Measurements from ENCODE around the gene C20orf204.

Gene C20orf204

DNA sequence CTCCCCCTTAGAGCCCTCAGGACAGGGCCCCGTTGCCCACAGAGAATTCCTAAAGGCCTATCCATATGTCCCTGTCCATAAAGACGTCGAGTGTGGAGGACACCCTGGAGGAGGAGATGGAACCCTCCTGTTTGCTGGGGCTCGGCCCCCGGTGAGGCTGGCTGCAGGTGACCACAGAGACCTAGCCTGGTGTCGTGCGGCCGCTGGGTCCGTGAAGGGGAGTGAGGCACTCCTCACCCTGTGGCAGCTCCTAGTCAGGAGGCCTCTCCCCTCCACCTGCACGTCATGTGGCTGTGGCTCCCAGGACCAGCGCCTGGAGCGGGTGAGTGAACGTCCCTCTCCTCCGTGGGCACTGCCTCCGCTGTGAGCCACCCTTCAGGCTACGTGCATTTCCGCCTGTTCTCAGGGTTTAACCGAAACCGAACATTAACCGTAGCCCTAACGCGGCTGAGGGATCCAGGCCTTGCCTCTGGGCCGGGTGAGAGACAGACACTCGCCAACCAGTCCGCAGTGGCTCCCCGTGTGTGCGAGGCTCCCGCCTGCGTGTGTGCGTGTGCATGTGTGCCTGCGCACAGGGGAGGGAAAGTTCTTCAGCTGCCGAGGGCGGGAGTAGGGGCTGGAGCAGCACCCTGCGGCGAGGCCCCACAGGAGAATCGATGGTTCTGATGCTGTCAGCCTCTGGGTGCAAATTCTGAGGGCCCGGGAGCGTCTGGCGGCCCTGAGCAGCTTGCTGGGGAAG is 21.1 kb downstream of the C20orf204 start:
- DNase-seq: no peak

DNA sequence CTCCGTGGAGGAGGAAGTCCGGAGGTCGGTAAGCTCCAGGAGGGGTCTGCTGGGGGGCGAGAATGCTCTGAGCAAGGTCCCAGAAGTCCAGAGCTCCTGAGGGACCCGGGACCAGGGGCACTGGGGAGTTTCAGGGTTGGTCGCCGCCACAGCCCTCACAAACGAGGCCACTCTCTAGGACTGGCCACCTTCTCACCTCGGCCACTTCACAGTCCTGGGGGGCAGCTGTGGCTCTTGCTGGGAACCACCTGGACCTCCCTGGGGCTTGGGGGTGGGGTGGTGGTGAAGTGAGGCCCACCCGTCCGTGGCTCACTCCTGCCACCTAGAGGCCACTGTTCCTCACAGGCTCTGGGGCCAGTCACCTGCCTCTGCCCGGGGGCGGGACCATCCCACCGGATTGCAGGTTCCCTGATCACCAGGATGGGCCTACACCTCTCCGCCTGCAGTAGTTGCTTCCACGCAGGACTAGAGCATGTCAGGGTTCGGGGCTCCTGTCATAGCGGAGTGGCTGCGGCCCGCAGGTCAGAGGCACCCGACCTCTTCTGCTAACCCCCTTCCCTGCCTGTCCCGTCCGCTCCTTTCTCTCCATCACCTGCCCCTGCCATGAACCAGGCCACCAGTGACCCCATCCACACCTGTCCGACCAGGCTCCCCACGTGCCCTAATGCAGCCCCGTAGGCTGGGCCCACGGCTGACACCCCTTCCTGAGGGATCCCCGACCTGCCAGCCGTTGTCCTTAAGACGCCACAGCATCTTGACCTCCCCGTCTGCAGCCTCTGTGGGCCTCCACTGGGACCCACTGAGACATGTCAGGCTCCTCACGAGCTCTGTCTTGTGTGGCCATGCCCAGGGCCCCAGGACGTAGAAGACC is 21.9 kb downstream of the C20orf204 start:
- DNase-seq: peak; percentile 70

DNA sequence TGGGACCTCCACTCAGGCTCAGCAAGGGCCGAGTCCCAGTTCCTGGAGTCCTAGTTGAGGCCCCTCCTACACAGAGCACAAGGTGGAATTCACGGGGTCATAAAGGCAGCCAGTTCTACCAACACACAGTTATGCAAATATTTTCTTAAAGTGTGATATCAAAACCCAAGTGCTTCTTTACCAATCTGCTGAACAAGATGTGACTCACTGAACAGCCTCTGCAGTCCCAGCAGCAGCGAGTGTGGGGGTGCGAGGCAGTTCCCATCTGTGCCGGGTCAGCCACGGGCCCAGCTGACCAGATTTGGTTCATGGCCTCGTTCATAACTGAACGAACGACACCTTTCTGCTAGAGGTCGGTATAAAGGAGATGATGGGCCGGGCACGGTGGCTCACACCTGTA is 22.6 kb downstream of the C20orf204 start:
- no peak for DNase-seq

DNA sequence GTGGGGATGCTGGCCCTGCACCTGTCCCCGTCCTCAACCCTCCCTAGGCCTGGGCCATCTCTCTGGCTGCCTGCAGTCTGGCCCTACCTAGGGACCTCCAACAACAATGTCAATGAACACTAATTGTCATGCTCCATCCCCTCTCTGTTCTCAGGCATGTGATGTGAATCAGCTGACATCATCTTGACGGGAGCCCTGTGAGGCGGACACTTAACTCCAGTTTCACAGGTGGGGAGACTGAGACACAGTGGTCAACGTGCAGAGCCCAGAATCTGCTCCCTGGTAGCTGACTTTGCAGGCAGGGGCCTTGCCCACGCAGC is 26.3 kb downstream of the C20orf204 start:
- DNase-seq: no peak

DNA sequence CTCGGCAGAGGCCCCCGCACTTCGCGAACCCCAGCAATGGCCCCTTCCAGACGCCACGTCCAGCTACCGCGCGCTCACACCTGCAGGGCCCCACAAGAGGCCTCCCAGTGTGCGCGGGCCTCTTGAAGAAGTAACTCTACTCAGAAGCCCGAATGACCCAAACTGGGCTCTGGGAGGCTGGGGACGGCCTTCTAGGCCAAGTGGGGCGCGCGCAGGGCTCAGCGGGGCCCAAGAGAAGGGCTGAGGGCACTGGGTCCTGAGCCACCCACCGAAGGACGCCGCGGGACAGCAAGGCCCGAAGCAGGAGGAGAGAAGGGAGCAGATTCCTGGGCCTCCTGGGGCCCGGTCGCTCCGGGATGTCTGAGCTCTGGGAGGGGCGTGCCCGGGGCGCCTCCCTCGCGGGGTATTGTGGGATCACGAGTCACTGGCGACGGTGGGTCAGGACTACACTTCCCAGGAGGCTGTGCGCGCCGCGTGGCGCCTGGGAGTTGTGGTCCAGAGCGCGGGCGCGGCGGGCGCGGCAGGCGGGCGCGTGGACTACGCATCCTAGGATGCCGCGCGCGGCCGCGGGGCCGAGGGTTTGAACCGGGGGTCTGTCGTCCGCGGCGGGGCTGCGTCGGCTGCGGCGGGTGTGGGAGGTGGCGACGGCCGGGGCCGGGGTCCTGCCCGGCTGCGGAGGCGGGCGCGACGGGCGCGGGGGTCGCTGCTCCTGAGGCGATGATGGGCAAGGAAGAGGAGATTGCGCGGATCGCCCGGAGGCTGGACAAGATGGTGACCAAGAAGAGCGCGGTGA is 26.8 kb downstream of the C20orf204 start, which contains the start of gene TCEA2:
Gene TCEA2, plus strand, starts transcription at position 603 of the 793 bp plus-strand sequence. Its CDS starts 115 bp downstream, at position 718.
- DNase-seq: peak; percentile 98

DNA sequence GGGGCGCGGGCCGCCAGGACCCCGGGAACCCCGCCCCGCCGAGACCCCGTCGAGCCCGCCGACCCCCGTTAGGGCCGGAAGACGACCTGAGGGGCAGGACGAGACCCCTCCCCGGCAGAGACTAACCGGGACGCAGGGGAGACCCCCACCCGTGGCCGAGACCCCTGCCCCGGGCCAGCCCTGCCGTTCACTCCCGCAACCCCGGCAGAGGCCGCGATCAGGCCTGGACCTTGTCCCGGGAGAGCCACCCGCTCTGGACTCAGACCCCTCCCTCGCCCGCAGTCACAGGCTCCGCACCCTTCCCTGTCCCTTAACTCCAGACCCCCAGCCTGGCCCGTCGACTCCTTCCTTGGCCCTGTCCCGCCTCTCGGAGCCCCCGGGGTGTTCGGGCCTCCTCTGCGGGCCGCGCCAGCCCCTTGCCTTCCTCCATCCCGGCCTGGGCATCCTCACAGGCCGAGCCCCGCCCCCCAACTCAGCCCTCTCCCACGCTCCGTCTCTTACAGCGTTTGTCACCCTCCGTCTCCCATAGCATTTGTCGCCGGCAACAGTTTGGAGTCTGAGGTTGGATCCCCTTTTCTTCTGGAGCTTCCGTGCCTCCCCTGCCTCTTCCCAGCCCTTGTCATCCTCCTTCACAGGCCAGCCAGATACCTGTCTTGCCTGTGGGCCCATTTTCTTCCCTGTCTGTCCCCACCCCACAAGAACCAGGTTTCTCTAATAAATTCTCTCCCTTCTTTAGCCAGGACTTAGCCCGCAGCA is 27.6 kb downstream of the C20orf204 start:
- DNase-seq: peak; percentile 36

DNA sequence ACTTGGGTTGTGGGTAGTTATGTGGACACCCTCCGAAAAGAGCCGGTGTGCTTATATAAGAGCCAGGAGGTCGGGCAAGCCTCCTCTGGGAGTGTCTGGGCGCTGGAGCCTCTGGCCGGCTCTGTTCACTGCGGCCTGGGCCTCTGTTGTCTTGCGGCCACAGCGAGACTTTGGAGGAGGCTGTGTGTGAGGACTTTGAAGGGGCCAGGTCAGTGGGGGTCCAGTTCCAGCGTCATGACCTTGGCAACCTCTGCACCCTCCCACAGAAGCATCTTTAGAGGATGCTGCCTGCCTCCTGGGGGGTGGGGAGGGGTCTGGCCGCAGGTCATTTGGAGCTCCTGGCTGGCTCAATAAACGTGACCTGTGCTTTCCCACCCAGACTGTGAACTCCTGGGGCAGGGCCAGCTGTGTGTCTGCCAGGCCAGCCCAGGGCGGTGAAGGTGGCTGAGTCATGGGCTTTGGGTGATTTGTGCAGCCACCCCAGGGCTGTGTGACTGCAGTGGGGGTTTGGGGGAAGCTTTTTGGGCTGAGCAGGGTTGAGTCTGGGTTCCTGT is 28.2 kb downstream of the C20orf204 start:
- no peak for DNase-seq

DNA sequence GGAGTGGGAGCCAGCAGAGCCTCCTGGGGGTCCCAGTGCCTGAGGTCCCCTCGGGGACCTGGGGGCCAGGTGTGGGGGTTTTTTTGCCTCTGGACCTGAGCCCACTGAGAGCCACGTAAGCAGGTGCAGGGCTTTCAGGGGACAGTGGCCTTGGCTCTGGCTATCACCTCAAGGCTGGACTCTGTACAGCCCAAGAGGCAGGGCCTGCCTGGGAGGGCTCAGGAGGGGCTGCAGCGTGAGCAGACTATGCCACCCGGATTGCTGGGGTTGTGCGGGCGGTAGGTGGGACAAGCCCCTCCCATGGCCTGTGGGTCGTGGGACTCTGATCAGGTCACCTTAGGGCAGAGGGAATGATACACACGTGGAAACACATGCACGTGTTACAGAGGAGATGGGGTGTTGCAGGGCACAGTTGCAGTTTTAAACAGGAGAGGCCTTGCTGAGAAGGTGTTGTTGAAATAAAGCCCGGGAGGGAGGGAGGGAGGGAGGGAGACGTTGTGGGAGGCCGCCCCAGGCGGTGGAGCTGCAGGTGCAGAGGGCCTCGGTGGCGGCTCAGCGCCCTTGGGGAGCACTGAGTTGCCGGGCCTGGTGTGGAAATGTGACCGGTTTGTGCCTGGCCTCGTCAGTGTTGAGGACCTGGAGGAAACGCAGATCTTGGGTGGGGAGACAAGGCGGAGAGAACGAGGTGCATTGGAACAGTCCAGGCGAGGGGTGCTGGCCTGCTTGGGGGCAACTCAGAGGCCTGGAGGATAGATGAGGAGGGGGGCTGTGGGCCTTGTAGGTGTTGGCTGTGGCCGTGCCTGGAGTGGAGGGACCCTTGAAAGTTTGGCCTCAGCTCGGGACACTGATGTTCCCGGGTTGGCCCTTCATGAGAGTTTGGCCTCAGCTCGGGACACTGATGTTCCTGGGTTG is 29.3 kb downstream of the C20orf204 start:
- peak; percentile 45 for DNase-seq

DNA sequence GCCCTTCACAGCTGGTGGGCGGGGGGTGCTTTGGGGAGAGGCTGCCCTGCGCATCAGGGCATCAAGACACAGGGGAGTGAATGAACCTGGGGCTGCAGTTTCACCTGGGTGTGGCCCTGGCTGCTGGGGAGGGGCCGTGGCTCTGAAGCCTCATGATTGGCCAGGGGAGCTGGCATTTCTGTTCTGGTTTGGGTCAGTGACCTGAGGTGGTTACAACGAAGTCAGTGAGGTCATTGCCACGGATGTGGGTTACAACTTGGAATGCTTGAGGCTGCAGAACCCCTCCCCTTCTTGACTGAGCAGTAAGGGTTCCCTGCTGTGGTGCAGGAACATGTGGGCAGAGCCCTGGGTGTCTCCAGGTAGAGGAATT is 30.0 kb downstream of the C20orf204 start:
- DNase-seq: no peak

DNA sequence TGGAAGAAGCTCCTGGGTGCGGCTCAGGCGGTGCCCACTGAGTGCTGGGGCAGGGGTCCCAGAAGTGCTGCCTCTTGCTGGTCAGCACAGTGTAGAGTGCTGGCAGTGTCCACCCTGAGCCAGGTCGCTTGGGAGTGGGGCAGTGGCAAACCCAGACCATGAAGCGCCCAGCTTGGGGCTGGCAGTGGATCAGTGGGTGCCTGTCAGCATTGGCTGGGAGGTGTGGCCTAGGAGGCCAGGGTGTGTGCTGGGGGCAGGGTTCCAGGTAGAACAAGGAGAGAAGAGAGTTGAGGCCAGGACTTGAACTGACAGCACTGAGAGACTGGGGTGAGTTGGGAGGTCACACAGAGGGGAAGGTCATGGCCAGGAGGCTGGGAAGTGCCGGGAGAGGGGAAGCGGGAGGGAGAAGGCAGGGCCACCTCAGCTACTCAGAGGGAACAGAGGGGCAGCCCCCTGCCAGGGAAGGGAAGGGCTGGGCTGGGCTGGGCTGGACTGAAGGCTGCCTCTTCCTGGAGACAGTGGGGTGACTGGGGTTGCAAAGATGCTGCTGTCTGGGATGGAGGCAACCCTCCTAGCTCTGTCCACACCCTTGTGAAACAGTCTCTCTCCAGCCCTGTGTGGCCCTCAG is 31.1 kb downstream of the C20orf204 start:
- DNase-seq: no peak

DNA sequence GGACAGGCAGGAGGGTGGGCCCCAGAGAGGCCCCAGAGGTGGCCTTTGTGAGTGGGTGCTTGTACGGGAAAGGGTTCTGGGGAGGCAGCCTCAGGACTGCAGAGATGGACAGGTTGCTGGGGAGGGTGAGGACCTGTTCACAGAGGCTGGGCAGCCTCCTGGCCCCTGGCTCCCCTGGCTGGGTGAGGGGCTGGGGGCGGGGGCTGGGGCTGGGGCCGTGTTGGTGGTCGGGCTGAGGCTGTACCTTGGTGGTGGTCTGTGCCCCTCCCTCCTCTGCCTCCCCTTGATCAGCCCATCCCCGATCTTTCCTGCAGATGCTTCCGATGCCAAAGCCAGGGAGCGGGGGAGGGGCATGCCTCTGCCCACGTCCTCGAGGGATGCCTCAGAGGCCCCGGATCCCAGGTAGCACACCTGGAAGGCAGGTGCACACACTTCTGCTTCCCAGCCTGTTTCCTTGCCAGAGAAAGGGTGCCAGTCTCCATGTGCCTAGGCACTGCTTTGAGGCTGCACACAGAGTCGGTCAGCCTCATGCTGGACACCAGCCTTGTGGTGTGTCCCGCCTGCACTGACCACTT is 31.8 kb downstream of the C20orf204 start:
- no peak for DNase-seq

DNA sequence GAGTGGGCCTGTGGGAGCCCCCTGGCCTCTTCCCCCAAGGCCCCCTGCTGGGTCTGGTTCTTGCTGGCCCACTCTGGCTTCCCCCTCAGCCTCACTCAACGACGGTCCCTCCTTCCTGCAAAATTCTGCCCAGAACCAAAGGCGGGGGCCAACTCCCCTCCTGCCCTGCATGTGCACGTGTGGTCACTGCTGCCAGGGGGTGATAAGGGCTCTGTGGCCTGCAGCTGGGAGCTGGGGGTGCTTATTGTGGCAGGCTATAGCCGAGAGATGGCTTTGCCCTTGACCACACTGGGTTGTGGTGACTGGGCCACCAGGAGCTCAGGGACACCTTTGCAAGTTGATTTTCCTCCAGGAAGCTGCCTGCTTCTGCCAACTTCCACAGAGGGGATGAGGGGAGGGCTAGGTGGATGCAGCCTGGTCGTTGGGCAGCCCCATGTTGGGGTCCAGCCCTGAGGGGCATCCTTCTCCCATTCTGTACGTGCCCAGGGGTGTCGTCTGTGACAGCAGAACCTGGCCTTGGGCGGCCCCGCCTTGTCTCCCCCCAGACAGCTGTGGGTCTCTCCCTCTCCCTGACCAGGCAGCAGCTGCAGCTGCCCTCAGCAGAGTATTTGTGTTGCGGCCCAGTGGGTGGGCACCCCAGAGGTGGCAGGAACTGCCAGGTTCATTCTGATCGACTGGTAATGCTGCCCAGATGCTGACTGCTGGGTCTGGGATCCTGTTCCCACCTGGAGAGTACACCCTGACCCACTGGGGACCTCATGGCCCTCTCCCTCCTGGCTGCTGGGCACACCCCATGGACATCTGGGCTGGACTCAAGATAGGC is 32.6 kb downstream of the C20orf204 start:
- DNase-seq: no peak

DNA sequence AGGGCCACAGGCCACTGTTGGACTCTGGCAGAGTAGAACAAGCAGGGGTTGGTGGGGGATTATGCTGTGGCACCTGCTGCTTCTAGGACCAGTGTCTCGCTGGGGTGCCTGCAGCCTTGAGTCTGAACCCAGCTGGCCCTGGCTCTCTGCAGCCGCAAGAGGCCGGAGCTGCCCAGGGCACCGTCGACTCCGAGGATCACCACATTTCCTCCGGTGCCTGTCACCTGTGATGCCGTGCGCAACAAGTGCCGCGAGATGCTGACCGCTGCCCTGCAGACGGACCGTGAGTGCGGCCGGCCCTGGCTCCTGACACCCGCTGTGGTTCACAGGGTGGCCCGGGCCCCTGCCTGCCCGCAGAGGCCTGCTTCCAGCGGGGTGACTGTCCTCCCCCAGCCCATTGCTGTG is 33.2 kb downstream of the C20orf204 start:
- no peak for DNase-seq

DNA sequence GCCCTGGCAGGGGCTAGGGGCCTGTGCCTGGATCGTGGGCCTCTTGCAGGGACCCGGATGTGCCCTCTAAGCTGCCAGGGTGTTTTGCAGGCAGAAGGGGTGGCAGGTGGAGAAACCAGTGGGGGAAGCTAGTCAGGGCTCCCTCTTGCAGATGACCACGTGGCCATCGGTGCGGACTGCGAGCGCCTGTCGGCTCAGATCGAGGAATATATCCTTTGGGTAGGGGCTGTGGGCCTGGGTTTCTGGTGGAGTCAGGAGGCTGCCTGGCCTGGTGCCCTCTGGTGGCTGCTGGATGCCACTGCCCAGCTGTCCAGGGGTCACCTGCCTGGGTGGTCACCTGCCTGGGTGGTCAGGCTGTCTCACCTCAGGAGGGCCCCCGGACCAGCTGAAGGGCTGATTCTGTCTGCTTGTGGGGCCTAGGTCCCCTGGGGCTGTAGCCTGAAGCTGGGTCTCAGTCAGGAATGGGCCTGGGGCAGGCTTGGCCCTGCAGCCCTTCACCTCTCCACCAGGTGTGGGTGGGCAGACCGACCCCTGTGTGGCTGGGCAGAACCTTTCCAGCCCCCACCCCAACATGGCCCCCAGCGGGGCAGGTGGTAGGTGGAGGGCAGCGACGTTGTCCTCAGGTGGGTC is 33.7 kb downstream of the C20orf204 start:
- DNase-seq: no peak

DNA sequence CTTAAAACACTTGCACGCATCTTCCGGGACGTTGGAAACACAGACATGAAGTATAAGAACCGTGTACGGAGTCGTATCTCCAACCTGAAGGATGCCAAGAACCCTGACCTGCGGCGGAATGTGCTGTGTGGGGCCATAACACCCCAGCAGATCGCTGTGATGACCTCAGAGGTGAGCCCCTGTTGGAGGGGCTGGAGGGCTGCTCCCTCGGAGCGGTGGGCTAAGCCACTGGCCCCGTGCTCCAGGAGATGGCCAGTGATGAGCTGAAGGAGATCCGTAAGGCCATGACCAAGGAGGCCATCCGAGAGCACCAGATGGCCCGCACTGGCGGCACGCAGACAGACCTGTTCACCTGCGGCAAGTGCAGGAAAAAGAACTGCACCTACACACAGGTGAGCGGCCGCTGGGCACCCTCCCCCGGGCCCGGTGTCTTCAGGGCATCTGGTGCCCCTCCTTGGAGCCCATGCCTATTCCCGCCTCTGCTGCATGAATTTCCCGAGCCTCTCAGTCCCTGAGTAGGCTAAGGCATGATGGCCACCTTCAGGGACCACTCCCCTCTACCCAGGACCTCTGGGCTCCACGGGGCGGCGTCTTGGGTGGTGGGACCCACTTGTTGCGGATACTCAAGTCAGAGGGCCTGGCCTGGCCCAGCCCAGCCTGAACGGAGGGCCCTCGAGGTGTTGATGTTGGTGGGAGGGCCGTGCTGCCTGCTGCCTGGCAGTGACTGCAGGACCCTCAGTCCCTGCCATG is 34.4 kb downstream of the C20orf204 start:
- DNase-seq: no peak

DNA sequence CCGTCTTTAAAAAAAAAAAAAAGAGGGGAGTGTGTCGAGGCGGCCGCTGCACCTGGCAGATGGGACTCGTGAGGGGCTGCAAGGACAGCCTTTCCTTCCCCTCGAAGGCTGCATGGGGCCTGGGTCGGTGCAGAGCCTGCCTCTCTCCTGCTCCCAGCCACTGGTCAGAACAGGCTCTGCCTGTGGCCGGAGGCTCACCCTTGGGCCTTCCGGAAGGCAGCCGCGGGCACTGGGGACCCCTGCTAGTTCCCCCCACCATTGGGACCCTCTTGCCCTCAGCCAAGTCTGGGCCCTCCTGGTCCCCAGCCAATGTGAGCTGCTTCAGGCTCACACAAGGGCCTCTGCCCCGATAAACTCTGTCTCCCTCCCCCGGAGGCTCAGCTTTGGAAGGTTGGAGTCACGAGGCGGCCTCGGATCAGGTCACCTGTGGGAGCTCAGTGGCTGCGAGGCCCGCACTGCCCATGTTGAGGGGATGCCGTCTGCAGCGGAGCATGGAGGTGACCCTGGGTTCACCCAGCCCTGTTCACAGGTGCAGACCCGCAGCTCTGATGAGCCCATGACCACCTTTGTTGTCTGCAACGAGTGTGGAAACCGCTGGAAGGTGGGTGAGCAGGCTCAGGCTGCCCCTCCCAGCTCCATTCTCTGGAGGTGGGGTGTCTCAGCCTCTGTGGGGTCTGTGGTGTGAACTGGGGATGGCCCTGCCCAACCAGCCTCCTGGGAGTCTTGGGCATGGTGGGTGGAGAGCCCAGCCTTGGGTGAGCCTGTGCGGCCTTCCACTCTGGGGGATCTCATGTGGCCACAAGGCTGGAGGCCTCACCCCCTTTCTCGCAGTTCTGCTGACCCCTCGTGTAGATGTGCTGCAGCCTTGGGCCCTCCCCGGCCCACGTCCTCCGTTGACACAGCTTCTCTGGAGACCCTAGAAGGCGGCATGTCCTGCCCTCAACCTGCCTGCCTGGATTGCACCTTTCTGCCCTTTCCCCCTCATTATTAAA is 35.7 kb downstream of the C20orf204 start:
- DNase-seq: no peak

DNA sequence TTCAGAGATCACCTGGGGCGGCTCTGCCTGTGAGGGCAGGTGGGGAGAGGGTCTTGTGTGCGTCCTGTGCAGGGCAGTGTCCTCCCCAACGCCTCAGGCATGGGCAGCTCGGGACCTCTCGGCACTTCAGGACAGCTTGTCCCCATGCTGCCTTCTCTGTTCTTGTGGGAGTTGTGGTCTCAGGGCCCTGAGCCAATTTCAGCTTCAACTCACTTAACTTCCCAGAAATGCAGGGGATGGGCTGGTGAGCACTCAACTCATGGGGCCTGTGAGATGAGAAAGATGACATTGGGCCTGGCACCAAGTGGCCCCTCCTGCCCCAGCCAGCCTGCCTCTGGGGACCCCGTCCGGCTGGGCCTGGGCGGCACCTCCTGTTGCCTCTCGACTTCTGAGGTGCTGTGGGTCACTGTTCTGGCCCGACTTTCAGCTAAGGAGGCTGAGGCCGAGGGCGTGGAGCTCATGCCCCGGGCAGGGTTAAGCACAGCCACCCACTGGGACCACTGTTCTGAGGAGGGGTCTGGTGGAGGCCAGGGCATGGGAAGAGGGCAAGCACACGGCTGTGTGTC is 36.6 kb downstream of the C20orf204 start:
- DNase-seq: no peak
